ENCODE results near the gene VAMP5.
"Not testable (repeated sequence)": the region's sequence is repeated elsewhere in the genome, so short reads cannot be mapped to it uniquely, and the experiment has no call there.

Gene VAMP5, protein sequence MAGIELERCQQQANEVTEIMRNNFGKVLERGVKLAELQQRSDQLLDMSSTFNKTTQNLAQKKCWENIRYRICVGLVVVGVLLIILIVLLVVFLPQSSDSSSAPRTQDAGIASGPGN

DNA sequence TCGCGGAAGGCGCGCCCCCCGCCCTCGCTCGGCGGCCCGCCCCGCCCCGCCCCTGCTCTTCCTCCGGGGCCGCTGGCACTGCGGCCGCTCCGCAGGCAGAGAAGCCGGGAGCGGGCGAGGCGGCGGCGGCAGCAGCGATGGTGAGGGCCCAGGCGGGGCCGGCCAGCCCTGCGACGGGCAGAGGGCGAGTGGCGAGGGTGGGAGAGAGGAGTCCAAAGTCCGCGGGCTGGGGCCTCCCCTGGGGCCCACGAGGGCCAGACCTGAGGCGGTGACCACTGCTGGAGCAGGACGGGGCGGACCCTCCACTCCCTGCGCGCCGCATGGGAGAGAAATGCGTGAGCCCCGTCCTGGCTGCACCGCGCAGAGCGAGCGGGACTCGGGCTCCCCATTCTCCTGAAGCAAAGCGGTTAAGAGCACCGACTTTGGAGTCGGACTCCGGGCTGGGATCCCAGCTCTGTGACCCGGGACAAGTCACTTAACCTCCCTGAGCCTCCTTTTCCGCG is at the start of gene VAMP5:
VAMP5 (plus strand) TSS at position 78 of the 503 bp plus-strand sequence; CDS start at position 138, 60 bp downstream.
- no peak for DNase-seq

- no peak for DNase-seq
These were observed 49.4 kb upstream of the VAMP5 start for GRCh38 chr2:85534881-85535280.

DNA sequence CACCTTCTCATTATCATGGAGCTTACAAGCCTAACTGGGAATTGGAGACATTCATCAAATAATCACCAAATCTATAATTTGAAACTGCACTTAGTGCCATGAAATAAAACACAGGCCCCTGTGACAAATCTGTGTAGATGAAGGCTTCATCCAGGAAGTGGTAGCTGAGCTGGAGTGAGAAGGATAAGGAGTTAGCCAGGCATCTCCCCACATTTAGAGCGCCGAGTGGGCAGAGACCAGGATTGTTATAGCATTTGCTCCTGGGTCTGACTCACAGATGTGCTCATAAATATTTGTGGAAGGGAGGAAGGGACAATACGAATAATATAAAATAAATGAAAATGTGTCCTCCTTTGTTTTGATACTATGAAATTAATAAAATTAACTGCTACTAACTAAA is 47.8 kb upstream of the VAMP5 start:
- DNase-seq, result no peak

DNA sequence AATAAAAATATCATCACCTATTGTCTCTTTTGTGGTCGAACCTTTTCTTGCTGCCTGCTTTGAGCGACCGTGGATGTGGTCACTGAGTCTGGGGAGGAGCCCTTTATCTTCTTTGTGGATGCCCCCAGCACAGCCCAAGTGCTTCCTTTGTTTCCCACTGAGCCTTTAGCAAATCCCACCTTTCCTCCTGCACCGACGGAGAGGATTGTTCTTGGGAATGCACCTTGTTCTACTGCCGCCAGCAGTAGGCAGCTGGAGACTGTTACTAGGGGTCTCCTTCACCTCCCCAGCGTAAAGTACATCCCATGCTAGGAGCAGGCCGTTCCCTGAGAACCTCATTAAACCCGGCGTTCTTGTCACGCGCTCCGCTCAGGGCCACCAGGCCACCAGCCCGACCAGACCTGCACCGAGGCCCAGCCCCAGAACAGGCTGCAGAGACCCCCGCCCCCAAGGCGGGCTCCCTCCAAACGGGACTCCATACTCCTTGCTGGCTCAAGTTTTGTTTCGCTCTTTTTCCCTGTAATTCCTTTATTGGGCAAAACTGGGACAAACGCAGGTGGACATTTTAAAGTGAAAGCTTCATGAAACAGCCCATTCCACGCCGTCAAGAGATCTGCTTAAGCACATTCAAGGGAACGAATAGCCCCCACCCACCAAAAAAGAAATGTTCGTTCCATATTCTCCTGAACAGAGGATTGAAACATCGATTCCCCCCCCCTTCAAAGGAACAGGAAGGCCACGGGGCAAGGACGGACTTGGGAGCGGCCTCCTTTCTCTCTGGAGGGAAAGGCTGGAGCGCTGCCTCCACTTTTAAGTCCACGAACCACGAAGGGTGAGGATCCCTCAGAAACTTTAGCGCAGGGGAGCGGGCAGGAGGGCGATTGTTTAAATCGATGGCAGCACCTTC is 46.4 kb upstream of the VAMP5 start:
- DNase-seq, result no peak

DNA sequence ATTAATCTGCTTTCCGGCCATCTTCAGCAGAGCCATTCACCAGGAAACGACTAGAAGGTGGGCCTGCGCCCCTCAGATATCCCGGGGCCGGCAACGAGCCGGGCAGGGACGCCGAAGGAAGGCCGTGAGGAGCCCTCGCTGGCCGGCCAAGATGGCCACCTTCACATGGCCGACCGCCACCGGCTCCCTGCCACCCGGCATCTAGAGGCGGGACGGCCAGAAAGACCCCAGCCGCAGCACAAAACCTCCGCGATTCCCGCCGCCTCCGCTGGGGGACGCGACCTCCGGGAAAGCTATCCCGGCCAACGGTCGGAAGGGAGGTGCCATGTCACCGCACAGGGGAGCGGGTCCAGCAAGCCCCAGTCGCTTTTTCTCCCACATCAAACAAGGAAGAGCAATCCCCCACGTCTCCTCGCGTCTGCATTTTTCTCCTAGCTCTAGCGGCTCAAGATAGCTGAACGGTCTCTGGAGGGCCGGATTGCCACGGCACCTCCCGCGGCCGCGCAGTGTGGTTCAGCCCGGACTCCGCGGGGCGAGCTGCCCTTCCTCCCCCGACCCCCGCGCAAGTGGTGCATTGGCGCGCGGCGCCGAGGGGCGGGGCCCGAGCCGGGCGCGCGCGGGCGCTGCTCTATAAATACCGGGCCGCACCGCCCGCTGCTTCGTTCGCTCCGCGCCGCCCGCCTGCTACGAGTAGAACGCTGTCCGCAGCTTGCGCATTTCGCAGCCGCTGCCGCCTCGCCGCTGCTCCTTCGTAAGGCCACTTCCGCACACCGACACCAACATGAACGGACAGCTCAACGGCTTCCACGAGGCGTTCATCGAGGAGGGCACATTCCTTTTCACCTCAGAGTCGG is 45.5 kb upstream of the VAMP5 start, which contains the start of gene MAT2A:
MAT2A (plus strand) TSS at position 662 of the 854 bp plus-strand sequence; CDS start at position 782, 120 bp downstream.
- peak; percentile 90 for DNase-seq

GRCh38 chr2:85539361-85540132 is 44.7 kb upstream of the VAMP5 start:
- DNase-seq, result peak; percentile 82

GRCh38 chr2:85540133-85540648 is 44.0 kb upstream of the VAMP5 start:
- DNase-seq, result no peak

DNA sequence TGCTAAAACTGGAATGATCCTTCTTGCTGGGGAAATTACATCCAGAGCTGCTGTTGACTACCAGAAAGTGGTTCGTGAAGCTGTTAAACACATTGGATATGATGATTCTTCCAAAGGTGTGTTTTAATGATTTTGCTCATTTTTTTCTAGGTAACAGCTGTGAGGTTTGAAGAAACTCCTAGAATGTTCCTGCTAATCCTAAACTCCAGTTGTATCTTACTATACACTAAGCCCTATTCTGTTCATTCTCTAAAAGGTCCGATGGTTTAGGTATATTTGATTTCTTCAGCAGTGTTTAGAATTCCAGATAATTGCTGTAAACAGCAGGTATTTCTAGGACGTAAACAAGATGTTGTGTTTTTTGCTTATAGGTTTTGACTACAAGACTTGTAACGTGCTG is 43.0 kb upstream of the VAMP5 start:
- DNase-seq, result no peak

DNA sequence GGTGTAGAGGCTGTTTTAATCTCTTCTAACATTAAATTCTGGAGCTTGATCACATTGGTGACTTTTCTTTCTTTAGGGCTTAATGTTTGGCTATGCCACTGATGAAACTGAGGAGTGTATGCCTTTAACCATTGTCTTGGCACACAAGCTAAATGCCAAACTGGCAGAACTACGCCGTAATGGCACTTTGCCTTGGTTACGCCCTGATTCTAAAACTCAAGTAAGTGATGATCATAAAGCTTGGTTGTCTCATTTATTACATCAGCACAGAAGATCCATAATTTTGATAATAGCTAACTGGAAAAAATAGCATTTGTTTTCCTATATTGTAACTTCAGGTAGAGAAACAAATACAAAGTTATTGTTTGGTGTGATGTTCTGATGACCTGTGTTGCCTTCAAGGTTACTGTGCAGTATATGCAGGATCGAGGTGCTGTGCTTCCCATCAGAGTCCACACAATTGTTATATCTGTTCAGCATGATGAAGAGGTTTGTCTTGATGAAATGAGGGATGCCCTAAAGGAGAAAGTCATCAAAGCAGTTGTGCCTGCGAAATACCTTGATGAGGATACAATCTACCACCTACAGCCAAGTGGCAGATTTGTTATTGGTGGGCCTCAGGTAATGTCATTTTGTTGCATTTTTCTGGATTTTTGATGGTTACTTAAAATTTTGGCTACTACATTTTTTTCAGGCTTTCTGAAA is 42.3 kb upstream of the VAMP5 start:
- no peak for DNase-seq

DNA sequence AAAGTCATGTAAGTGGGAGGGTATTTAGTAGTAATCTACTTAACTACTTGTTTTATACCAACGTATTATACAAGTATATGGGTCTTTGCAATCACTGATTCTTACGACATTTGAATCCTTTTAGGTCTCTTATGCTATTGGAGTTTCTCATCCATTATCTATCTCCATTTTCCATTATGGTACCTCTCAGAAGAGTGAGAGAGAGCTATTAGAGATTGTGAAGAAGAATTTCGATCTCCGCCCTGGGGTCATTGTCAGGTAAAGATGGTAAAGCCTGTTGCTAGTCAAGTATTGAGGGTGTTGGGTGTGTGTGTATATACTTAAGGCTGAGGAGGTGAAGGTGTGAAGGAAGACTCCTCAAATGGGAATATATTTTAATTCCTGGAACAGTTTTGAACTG is 41.5 kb upstream of the VAMP5 start:
- DNase-seq, result no peak

GRCh38 chr2:85544254-85544691 is 40.0 kb upstream of the VAMP5 start:
- not testable (repeated sequence) for DNase-seq

- DNase-seq, result not testable (repeated sequence)
These were observed 39.1 kb upstream of the VAMP5 start for GRCh38 chr2:85544915-85545779.

GRCh38 chr2:85545780-85546240 is 38.4 kb upstream of the VAMP5 start:
- no peak for DNase-seq

DNA sequence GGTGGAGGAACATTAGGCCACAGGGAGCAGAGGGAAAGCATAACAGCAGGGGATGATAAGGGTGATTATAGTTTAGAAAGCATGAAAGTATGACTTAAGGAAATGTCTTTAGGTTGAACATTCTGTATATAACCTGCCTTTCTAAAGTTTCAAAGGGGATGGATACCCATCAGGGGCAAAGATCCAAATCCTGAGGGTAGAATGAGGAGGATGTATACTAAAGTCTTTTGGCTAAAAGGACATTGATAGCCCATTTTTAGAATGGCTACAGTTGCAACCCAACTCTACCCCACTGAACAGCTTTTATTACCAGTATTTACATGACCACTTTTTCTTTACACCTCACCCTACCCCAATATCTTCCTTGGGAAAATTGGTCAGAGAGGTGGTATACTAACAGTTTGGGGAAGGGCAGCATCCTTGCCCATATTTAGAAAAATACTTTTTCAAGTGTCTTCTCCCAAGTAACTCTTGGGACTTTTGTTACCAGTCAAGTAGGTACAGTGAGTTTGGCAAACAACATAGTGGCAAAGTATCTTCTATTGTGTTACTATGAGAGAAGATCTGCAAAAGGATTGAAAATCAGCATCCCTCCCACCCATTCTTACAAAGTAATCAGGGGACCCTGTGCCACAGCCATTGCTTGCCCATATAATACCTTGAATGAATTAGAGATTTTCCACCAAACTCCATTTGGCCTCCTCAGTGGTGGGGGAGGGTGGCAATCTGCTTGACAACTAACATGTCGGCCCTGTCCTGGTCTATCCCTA is 37.0 kb upstream of the VAMP5 start:
- no peak for DNase-seq

- no peak for DNase-seq
These were observed 36.2 kb upstream of the VAMP5 start for GRCh38 chr2:85547859-85548607.

- DNase-seq, result no peak
These were observed 35.7 kb upstream of the VAMP5 start for GRCh38 chr2:85548608-85548900.

DNA sequence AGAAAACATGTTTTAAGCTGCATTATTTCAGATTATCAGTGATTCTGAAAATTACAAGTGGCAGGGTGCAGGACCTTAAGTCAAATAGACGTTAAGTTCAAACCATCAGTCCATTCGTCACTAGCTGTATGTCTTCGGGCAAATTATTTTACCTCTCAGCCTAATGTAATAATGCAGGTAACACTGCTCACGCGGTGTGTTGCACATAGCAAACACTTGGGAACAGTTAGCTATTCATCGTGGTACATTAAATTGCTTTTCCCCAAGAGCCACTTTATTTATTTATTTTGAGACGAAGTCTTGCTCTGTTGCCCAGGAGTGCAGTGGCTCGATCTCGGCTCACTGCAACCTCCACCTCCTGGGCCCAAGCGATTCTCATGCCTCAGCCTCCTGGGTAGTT is 35.1 kb upstream of the VAMP5 start:
- DNase-seq, result no peak

DNA sequence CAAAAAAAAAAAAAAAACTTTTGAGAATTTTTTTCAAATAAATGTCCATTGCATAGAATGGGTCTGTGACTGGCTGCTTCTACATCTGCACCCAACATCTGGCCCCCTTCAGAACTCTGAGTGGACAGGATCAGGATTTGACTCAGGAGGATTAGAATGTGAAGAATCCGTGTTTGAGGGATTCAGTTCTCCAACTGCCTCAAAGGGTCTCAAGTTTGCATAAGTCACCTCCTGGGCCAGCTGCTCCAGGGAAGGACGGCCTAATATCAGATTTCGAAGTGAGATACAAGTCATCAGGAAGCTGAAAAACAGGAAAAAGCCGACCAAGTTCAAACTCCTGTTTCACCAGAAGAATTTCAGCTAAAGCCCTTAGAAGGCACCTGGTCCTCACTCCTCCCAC is 34.4 kb upstream of the VAMP5 start:
- DNase-seq, result no peak

GRCh38 chr2:85550486-85550885 is 33.7 kb upstream of the VAMP5 start:
- no peak for DNase-seq

All from CD4-positive, alpha-beta T cell treated with Interleukin-21 for 1 hour (primary cell).